H1 (cell line): Measurements from ENCODE around the gene CYP4A22. TPM values are rescaled to one million over a fixed set of nuclear protein-coding genes. Genes with fewer than 3 reads are reported as not detected.

Experiments
- CTCF ChIA-PET: fragments of 300-600 bp; sonication (Branson Sonifier 250); formaldehyde crosslinking; loops from one replicate; lab custom pipeline; 2021; ENCODE audit not compliant: partially characterized antibody; lab: Charles Lee
- POLR2A ChIA-PET: fragments of 300-600 bp; sonication (Branson Sonifier 250); formaldehyde crosslinking; loops from one replicate; lab custom pipeline; 2021; ENCODE audit warnings: inconsistent platforms; ENCODE audit not compliant: partially characterized antibody; lab: Charles Lee
- DNase-seq, 2 experiments: peaks; one replicate each; pipeline versions ENCODE4 v3.0.0 to v3.0.0-alpha.2; 2010 to 2022; ENCODE audit warnings: low spot score in 2 of 2, low read depth in 1 of 2, mixed read lengths in 1 of 2
- FAIRE-seq: peaks from 2 replicates; lab custom pipeline; 2011; peaks lifted over from hg19 to GRCh38; lab: Jason Lieb, UNC
- H2AFZ ChIP-seq: 2 replicates; pipeline ENCODE4 v1.8.1; 2012; ENCODE audit warnings: low read length, inconsistent platforms
- H2AK5ac ChIP-seq: 2 replicates; pipeline ENCODE4 v1.6.1; 2013; ENCODE audit warnings: low read depth, low read length
- H2BK120ac ChIP-seq: replicated peaks from 2 replicates; pipeline ENCODE3; 2013; ENCODE audit warnings: low read depth, low read length, inconsistent platforms
- H2BK12ac ChIP-seq: 2 replicates; pipeline ENCODE4 v1.6.1; 2013; ENCODE audit warnings: low read depth, low read length
- H2BK15ac ChIP-seq: 2 replicates; pipeline ENCODE4 v1.6.1; 2013; ENCODE audit warnings: low read length
- H2BK20ac ChIP-seq: 2 replicates; pipeline ENCODE4 v1.6.1; 2013; ENCODE audit warnings: low read length
- H2BK5ac ChIP-seq: 2 replicates; pipeline ENCODE4 v1.6.1; 2013; ENCODE audit warnings: low read depth, low read length
- H3K14ac ChIP-seq: 2 replicates; pipeline ENCODE4 v1.6.1; 2013; ENCODE audit warnings: inconsistent platforms; ENCODE audit not compliant: insufficient read length
- H3K18ac ChIP-seq: 2 replicates; pipeline ENCODE4 v1.6.1; 2013; ENCODE audit warnings: low read length; ENCODE audit errors: extremely low read depth
- H3K23ac ChIP-seq: 2 replicates; pipeline ENCODE4 v1.6.1; 2013; ENCODE audit warnings: inconsistent platforms; ENCODE audit not compliant: insufficient read length
- H3K23me2 ChIP-seq: 2 replicates; pipeline ENCODE4 v1.6.1; 2013; ENCODE audit warnings: low read depth, low read length
- H3K27ac ChIP-seq: 2 replicates; pipeline ENCODE4 v1.6.1; 2011; ENCODE audit warnings: low read depth, low read length, inconsistent platforms
- H3K27me3 ChIP-seq, 4 experiments: replicated peaks in 1 of 4; 1 replicate in 1 of 4; 2 replicates in 3 of 4; pipeline versions ENCODE4 v1.6.1 to v1.8.1; 2011 to 2013; ENCODE audit warnings: low read length in 3 of 4, mild to moderate bottlenecking in 3 of 4, inconsistent platforms in 2 of 4, mixed read lengths in 2 of 4, moderate library complexity in 1 of 4; ENCODE audit not compliant: control insufficient read depth in 3 of 4, insufficient read depth in 3 of 4; ENCODE audit errors: extremely low read depth in 1 of 4
- H3K36me3 ChIP-seq, 4 experiments: 2 replicates each; pipeline versions ENCODE4 v1.6.1 to v1.8.1; 2011 to 2013; ENCODE audit warnings: mild to moderate bottlenecking in 4 of 4, low read length in 3 of 4, moderate library complexity in 2 of 4, control low read depth in 1 of 4, inconsistent platforms in 1 of 4; ENCODE audit not compliant: insufficient read depth in 4 of 4, control insufficient read depth in 2 of 4
- H3K4ac ChIP-seq: replicated peaks from 2 replicates; pipeline ENCODE3; 2013; ENCODE audit warnings: low read length, low read depth, mixed read lengths, inconsistent platforms; ENCODE audit not compliant: insufficient read length
- H3K4me1 ChIP-seq, 4 experiments: replicated peaks in 1 of 4; 1 replicate in 1 of 4; 2 replicates in 3 of 4; pipeline versions ENCODE4 v1.6.1 to v1.8.1; 2011 to 2013; ENCODE audit warnings: low read length in 3 of 4, inconsistent platforms in 2 of 4, mixed read lengths in 1 of 4; ENCODE audit not compliant: insufficient read depth in 4 of 4, control insufficient read depth in 3 of 4
- H3K4me2 ChIP-seq, 2 experiments: 2 replicates each; pipeline versions ENCODE4 v1.6.1 to v1.8.1; 2011 to 2013; ENCODE audit warnings: low read depth in 2 of 2, low read length in 2 of 2, control low read depth in 1 of 2, inconsistent platforms in 1 of 2, mild to moderate bottlenecking in 1 of 2; ENCODE audit not compliant: insufficient read depth in 1 of 2
- H3K4me3 ChIP-seq, 4 experiments: fragments of 200-600, 300-600 bp in 1 of 4; sonication (generic), shearing (Covaris generic), sonication (Bioruptor Twin) in 1 of 4; 2 replicates each; pipeline versions ENCODE4 v1.5.1 to v1.8.1; 2011 to 2016; ENCODE audit warnings: low read length in 4 of 4, low read depth in 3 of 4, control low read depth in 2 of 4, inconsistent platforms in 2 of 4, mild to moderate bottlenecking in 2 of 4, mixed read lengths in 1 of 4, moderate library complexity in 1 of 4; ENCODE audit not compliant: insufficient read depth in 2 of 4; ENCODE audit errors: extremely low read depth in 1 of 4
- H3K56ac ChIP-seq: replicated peaks from 2 replicates; pipeline ENCODE3; 2013; ENCODE audit warnings: low read depth, mild to moderate bottlenecking, mixed read lengths, low read length, inconsistent platforms; ENCODE audit not compliant: insufficient read length
- H3K79me1 ChIP-seq: 2 replicates; pipeline ENCODE4 v1.6.1; 2013; ENCODE audit warnings: low read depth, low read length, control low read depth
- H3K79me2 ChIP-seq, 2 experiments: 2 replicates each; pipeline versions ENCODE4 v1.6.1 to v1.8.1; 2012 to 2013; ENCODE audit warnings: low read length in 2 of 2, mild to moderate bottlenecking in 2 of 2, inconsistent platforms in 1 of 2; ENCODE audit not compliant: insufficient read depth in 2 of 2, control insufficient read depth in 1 of 2
- H3K9ac ChIP-seq, 4 experiments: replicated peaks in 1 of 4; 1 replicate in 1 of 4; 2 replicates in 3 of 4; pipeline versions ENCODE4 v1.6.1 to v1.8.1; 2011 to 2013; ENCODE audit warnings: low read depth in 3 of 4, low read length in 3 of 4, control low read depth in 2 of 4, mild to moderate bottlenecking in 2 of 4, moderate library complexity in 2 of 4, inconsistent platforms in 1 of 4; ENCODE audit errors: extremely low read depth in 1 of 4
- H3K9me3 ChIP-seq, 2 experiments: 2 replicates each; pipeline versions ENCODE4 v1.6.1 to v1.8.1; 2012 to 2013; ENCODE audit warnings: mild to moderate bottlenecking in 2 of 2, moderate library complexity in 2 of 2, control low read depth in 1 of 2, inconsistent platforms in 1 of 2, low read depth in 1 of 2, low read length in 1 of 2, mixed read lengths in 1 of 2; ENCODE audit not compliant: insufficient read depth in 2 of 2
- H4K20me1 ChIP-seq, 2 experiments: replicated peaks in 1 of 2; 2 replicates each; pipeline versions ENCODE3 to v1.8.1; 2011 to 2013; ENCODE audit warnings: inconsistent platforms in 2 of 2, low read length in 2 of 2, mild to moderate bottlenecking in 1 of 2; ENCODE audit not compliant: insufficient read depth in 2 of 2, control insufficient read depth in 1 of 2
- H4K5ac ChIP-seq: 2 replicates; pipeline ENCODE4 v1.6.1; 2013; ENCODE audit warnings: low read length, low read depth, mixed read lengths, inconsistent platforms; ENCODE audit not compliant: insufficient read length
- H4K8ac ChIP-seq: 2 replicates; pipeline ENCODE4 v1.8.0; 2013; ENCODE audit warnings: mild to moderate bottlenecking, moderate library complexity, low read length, inconsistent platforms; ENCODE audit not compliant: insufficient read depth; ENCODE audit errors: extremely low read depth
- H4K91ac ChIP-seq: replicated peaks from 2 replicates; pipeline ENCODE3; 2013; ENCODE audit warnings: low read length, mixed read lengths, inconsistent platforms; ENCODE audit not compliant: insufficient read length
- CBX5 ChIP-seq: fragments of 300-800, 300-1000 bp; sonication (generic); IDR thresholded peaks from 2 replicates; pipeline ENCODE4 v1.7.1; 2016; ENCODE audit warnings: antibody characterized with exemption, low read length, low read depth
- CTCF ChIP-seq, 3 experiments: IDR thresholded peaks; 1 replicate in 2 of 3; 2 replicates in 1 of 3; pipeline versions ENCODE4 v1.5.1 to v1.6.1; 2011; ENCODE audit warnings: low read length in 3 of 3, mild to moderate bottlenecking in 3 of 3, inconsistent platforms in 2 of 3, low read depth in 1 of 3, moderate library complexity in 1 of 3; ENCODE audit not compliant: insufficient read depth in 1 of 3; ENCODE audit errors: control extremely low read depth in 1 of 3
- EP300 ChIP-seq, 2 experiments: IDR thresholded peaks; 1 replicate in 1 of 2; 2 replicates in 1 of 2; pipeline ENCODE4 v1.6.1; 2011 to 2012; ENCODE audit warnings: low read depth in 2 of 2, low read length in 2 of 2, mild to moderate bottlenecking in 2 of 2, borderline replicate concordance in 1 of 2, inconsistent platforms in 1 of 2, moderate library complexity in 1 of 2
- FOSL1 ChIP-seq: IDR thresholded peaks from 2 replicates; pipeline ENCODE4 v1.6.1; 2011; ENCODE audit warnings: mild to moderate bottlenecking, low read depth, low read length, moderate library complexity; ENCODE audit not compliant: insufficient read depth
- HDAC2 ChIP-seq, 2 experiments: fragments of 300-600 bp in 1 of 2; sonication (generic) in 1 of 2; IDR thresholded peaks; 2 replicates each; pipeline ENCODE4 v1.6.1; 2011 to 2012; ENCODE audit warnings: low read depth in 2 of 2, low read length in 2 of 2, mild to moderate bottlenecking in 2 of 2, moderate library complexity in 2 of 2, borderline replicate concordance in 1 of 2, inconsistent platforms in 1 of 2
- JUN ChIP-seq: IDR thresholded peaks from 2 replicates; pipeline ENCODE4 v1.6.1; 2011; ENCODE audit warnings: low read depth, mild to moderate bottlenecking, improper control_type of control experiment, low read length
- JUND ChIP-seq: IDR thresholded peaks from 2 replicates; pipeline ENCODE4 v1.6.1; 2011; ENCODE audit warnings: mild to moderate bottlenecking, improper control_type of control experiment, low read length
- KDM4A ChIP-seq: IDR thresholded peaks from one replicate; pipeline ENCODE4 v1.7.1; 2012; ENCODE audit warnings: low read depth, mild to moderate bottlenecking, moderate library complexity, low read length, inconsistent platforms; ENCODE audit not compliant: severe bottlenecking
- RNF2 ChIP-seq: fragments of 200-900, 300-1000 bp; sonication (generic); IDR thresholded peaks from 2 replicates; pipeline ENCODE4 v1.7.1; 2016; ENCODE audit warnings: borderline replicate concordance, low read depth, mild to moderate bottlenecking, antibody characterized with exemption, low read length; ENCODE audit not compliant: poor library complexity, severe bottlenecking; ENCODE audit errors: missing control alignments
- SUZ12 ChIP-seq: fragments of 200-600 bp; sonication (generic); IDR thresholded peaks from 2 replicates; pipeline ENCODE4 v1.6.1; 2012; ENCODE audit warnings: mild to moderate bottlenecking, inconsistent platforms, low read length, moderate library complexity, mixed read lengths
- polyA plus RNA-seq, 7 experiments: library from polyadenylated mRNA; depleted of rRNA in 3 of 7; stranded (reverse) in 5 of 7; unstranded in 2 of 7; fragments of >200 nt in 5 of 7; fragments of 200-250 nt in 2 of 7; gene quantifications; 1 replicate in 5 of 7; 2 replicates in 1 of 7; 4 replicates in 1 of 7; pipeline versions ENCODE4 v1.2.1 to v1.2.3, GENCODE V29; 2011 to 2013; ENCODE audit warnings: missing spikeins in 2 of 7, mixed read lengths in 2 of 7
- total RNA-seq: library from RNA; stranded (reverse); fragmentation: NEBNext Ultra II Directional; extraction: Animal tissue kit (Norgen Biotek cat#: 25700); gene quantifications from 2 replicates; pipeline ENCODE4 v1.2.1, GENCODE V29; 2021

CYP4A22 gene
- total and polyA plus RNA-seq, 2 of the 8 experiments (the other 6 are each of a cell fraction or from before 2014, with no cell fraction given) = not detected

GRCh38 chr1:47160716-47161115, 23.5 kb downstream of the CYP4A22 start:
- CTCF ChIA-PET = interaction anchor here (0.5 kb wide), 1 partner anchor 36 kb away, joined by 3 read pairs; no protein-coding TSS in a partner anchor
- no peaks in the 10 kb centered on the region for H3K27me3 ChIP-seq
- FAIRE-seq = no peak
- TF ChIP-seq JUND = no peak
- no peak for TF ChIP-seq RNF2
- no peak for TF ChIP-seq CBX5
- TF ChIP-seq CTCF (IDR thresholded peaks at IDR 0.05; ENCODE audit: control extremely low read depth in 1 of 3, insufficient read depth in 1 of 3, low read depth in 1 of 3, low read length in 3 of 3) = no peak
- no peak for TF ChIP-seq FOSL1
- TF ChIP-seq KDM4A = no peak
- no peak for TF ChIP-seq HDAC2 (IDR thresholded peaks at IDR 0.05; ENCODE audit: borderline replicate concordance in 1 of 2, low read depth in 2 of 2, low read length in 2 of 2)
- TF ChIP-seq JUN = no peak
- TF ChIP-seq SUZ12 = no peak
- no peak for TF ChIP-seq EP300 (IDR thresholded peaks at IDR 0.05; ENCODE audit: borderline replicate concordance in 1 of 2, low read depth in 2 of 2, low read length in 2 of 2)

More at GRCh38 chr1:47160716-47161115, 23.5 kb downstream of the CYP4A22 start:
- no peaks in the 10 kb centered on the region for H3K4me1 ChIP-seq
- no peak overlapping the region for H2BK120ac ChIP-seq
- H3K23ac ChIP-seq = no peak overlapping the region
- no peaks in the 10 kb centered on the region for H3K36me3 ChIP-seq
- no peak overlapping the region for H4K5ac ChIP-seq
- H3K9ac ChIP-seq = no peak overlapping the region
- H2BK5ac ChIP-seq = no peak overlapping the region
- no peak overlapping the region for H4K91ac ChIP-seq
- no peak overlapping the region for H3K27ac ChIP-seq
- H3K4me2 ChIP-seq = no peak overlapping the region
- no peak overlapping the region for H4K8ac ChIP-seq
- H2AFZ ChIP-seq = no peak overlapping the region
- no peak overlapping the region for H3K18ac ChIP-seq
- H3K79me1 ChIP-seq = no peaks in the 10 kb centered on the region
- no peak overlapping the region for H3K14ac ChIP-seq
- no peak overlapping the region for H3K4ac ChIP-seq
- DNase-seq = no peak
- peaks cover under 1% of the 10 kb centered on the region in 2 experiments; a peak in 2 of 4 replicates for H3K9me3 ChIP-seq
- H3K56ac ChIP-seq = no peak overlapping the region
- POLR2A ChIA-PET = no interaction called here
- H3K4me3 ChIP-seq = no peak overlapping the region
- no peak overlapping the region for H2BK12ac ChIP-seq
- no peak overlapping the region for H2AK5ac ChIP-seq
- H2BK15ac ChIP-seq = no peak overlapping the region
- no peaks in the 10 kb centered on the region for H3K79me2 ChIP-seq
- H4K20me1 ChIP-seq = no peaks in the 10 kb centered on the region
- H3K23me2 ChIP-seq = no peaks in the 10 kb centered on the region
- H2BK20ac ChIP-seq = no peak overlapping the region
